Naive B cell (primary cell): Measurements from ENCODE around the gene SPECC1L. TPM values are rescaled to one million over a fixed set of nuclear protein-coding genes. Genes with fewer than 3 reads are reported as not detected.
A peak's percentile ranks its signal among the peaks of the same experiment; 100 is the strongest.

ENCODE experiments used
- ATAC-seq, 2 donors: fragments of 150-1000 bp; cut with Tn5 transposase; 2 replicates each; pipeline ENCODE4 v1.10.0; 2021; ENCODE audit warnings: low read depth in 2 of 2, mild to moderate bottlenecking in 2 of 2, moderate library complexity in 2 of 2
- DNase-seq: peaks from one replicate; pipeline ENCODE4 v3.0.0; 2022
- H3K27ac Mint-ChIP-seq, 6 donors: one replicate each; pipeline ENCODE4 v1.8.0; 2020 to 2022; ENCODE audit warnings: mild to moderate bottlenecking in 6 of 6, mixed read lengths in 6 of 6, moderate library complexity in 5 of 6, inconsistent platforms in 2 of 6
- H3K27me3 Mint-ChIP-seq, 3 donors: one replicate each; pipeline ENCODE4 v1.8.0; 2021 to 2022; ENCODE audit warnings: mixed read lengths in 3 of 3, mild to moderate bottlenecking in 1 of 3
- H3K36me3 Mint-ChIP-seq, 2 donors: one replicate each; pipeline ENCODE4 v1.8.0; 2020 to 2022; ENCODE audit warnings: mixed read lengths in 2 of 2, inconsistent platforms in 1 of 2, mild to moderate bottlenecking in 1 of 2
- H3K4me1 Mint-ChIP-seq, 3 donors: one replicate each; pipeline ENCODE4 v1.8.0; 2020 to 2022; ENCODE audit warnings: mixed read lengths in 3 of 3, inconsistent platforms in 1 of 3, mild to moderate bottlenecking in 1 of 3, moderate library complexity in 1 of 3
- H3K4me3 Mint-ChIP-seq, 8 donors: one replicate each; pipeline ENCODE4 v1.8.0; 2020 to 2022; ENCODE audit warnings: mild to moderate bottlenecking in 8 of 8, mixed read lengths in 8 of 8, moderate library complexity in 8 of 8, inconsistent platforms in 2 of 8
- H3K9me3 Mint-ChIP-seq, 7 donors: one replicate each; pipeline ENCODE4 v1.8.0; 2020 to 2022; ENCODE audit warnings: mixed read lengths in 7 of 7, mild to moderate bottlenecking in 5 of 7, inconsistent platforms in 2 of 7, moderate library complexity in 1 of 7
- polyA plus RNA-seq, 6 donors: library from polyadenylated mRNA; unstranded; fragments of 300-500 nt; fragmentation: Illumina TruSeq; gene quantifications; one replicate each; pipeline ENCODE4 v1.2.3, GENCODE V29; 2021; ENCODE audit warnings: low read depth in 6 of 6

SPECC1L gene
- polyA plus RNA-seq, 6 donors from 2014 or later, result 1.7 to 29.4 (median 9.7) TPM

DNA sequence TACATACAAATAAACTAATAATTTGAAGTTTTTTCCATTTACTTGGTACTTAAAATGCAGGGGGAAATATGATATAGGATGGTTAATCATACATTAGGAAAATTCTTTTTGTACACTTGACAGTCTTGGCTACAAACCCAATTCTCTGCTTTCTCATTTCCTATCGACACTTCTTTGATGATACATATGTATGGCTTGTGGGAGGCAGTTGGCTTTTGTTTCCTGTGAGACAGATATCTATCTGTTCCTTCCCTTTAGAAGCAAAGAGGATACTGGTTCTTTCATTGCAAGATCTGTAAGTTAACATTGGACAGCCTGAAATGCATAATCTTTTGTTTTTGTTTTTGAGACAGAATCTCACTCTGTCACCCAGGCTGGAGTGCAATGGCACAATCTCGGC is 108.9 kb downstream of the SPECC1L start:
- peak overlapping the region in 2 of 6 donors; percentile 32 to 76 for H3K27ac Mint-ChIP-seq
- no peak for DNase-seq
- no peak overlapping the region for H3K4me3 Mint-ChIP-seq
- no peak for ATAC-seq
- H3K9me3 Mint-ChIP-seq, result no peaks in the 10 kb centered on the region
- peaks cover 7 to 20% of the 10 kb centered on the region in 2 donors for H3K36me3 Mint-ChIP-seq
- no peaks in the 10 kb centered on the region for H3K27me3 Mint-ChIP-seq
- H3K4me1 Mint-ChIP-seq, result peaks cover 0 to 4% (median 0%) of the 10 kb centered on the region in 3 donors

DNA sequence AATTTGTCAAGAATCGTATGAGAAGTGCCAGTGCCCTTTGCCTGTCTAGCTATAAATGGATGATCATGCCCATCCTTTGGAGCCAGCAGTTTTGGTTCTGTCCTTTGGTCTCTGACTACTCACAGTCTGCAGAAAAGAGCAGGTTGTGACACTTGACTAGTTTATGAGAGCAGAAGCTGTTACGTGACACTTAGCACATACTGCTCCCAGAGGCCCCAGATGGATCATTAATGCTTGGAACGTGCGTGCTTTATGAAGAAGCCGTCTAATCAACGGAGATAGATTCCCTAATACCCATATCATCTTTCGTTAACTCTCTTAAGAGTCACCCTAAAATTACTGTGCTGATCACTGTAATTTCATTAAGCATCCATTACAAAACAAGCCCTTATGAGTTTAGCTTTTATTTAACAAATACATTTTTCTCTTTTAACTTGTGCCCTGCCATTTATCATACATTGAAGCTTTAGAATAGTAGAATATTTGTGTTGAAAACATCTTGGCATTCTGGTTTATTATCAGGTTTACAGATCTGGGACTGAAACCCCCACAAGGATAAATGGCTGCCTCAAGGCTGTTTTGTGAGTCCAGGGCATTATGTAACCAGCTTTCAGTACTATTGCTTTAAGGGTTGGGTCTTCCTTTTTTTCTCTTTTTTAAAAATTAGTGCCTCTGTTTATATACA is 109.7 kb downstream of the SPECC1L start:
- Mint-ChIP-seq H3K9me3 (no peaks in the 10 kb centered on the region), H3K4me3 (no peak overlapping the region), H3K27me3 (no peaks in the 10 kb centered on the region), H3K4me1 (peaks cover 0 to 4% (median 0%) of the 10 kb centered on the region in 3 donors), H3K27ac (peak overlapping the region in 1 of 6 donors; percentile 15), H3K36me3 (peaks cover 0 to 13% of the 10 kb centered on the region in 2 donors)
- DNase-seq, result no peak
- no peak for ATAC-seq

GRCh38 chr22:24380905-24381230 is 110.2 kb downstream of the SPECC1L start:
- Mint-ChIP-seq H3K9me3 (no peaks in the 10 kb centered on the region), H3K27ac (no peak overlapping the region), H3K27me3 (no peaks in the 10 kb centered on the region), H3K36me3 (peaks cover 0 to 16% of the 10 kb centered on the region in 2 donors), H3K4me3 (no peak overlapping the region), H3K4me1 (peaks cover 0 to 4% (median 0%) of the 10 kb centered on the region in 3 donors)
- ATAC-seq, result no peak
- DNase-seq, result no peak

- Mint-ChIP-seq H3K9me3 (no peaks in the 10 kb centered on the region), H3K27ac (no peak overlapping the region), H3K27me3 (no peaks in the 10 kb centered on the region), H3K4me3 (no peak overlapping the region), H3K36me3 (peaks cover 0 to 17% of the 10 kb centered on the region in 2 donors), H3K4me1 (peaks cover 0 to 4% (median 0%) of the 10 kb centered on the region in 3 donors)
- DNase-seq (no peak), ATAC-seq (no peak)
Observed at GRCh38 chr22:24383061-24383460, 112.4 kb downstream of the SPECC1L start.

GRCh38 chr22:24384131-24384530 is 113.5 kb downstream of the SPECC1L start:
- Mint-ChIP-seq H3K27ac (peak overlapping the region in 2 of 6 donors; percentile 8 to 9), H3K9me3 (no peaks in the 10 kb centered on the region), H3K27me3 (no peaks in the 10 kb centered on the region), H3K36me3 (peaks cover 0 to 15% of the 10 kb centered on the region in 2 donors), H3K4me1 (peaks cover 0 to 4% (median 0%) of the 10 kb centered on the region in 3 donors), H3K4me3 (no peak overlapping the region)
- DNase-seq (no peak), ATAC-seq (no peak)

GRCh38 chr22:24386937-24387471 is 116.4 kb downstream of the SPECC1L start:
- H3K36me3 Mint-ChIP-seq, result peaks cover 0 to 14% of the 10 kb centered on the region in 2 donors
- peak overlapping the region in 1 of 6 donors; percentile 11 for H3K27ac Mint-ChIP-seq
- H3K4me1 Mint-ChIP-seq, result peaks cover 0 to 6% (median 4%) of the 10 kb centered on the region in 3 donors
- H3K27me3 Mint-ChIP-seq, result no peaks in the 10 kb centered on the region
- H3K9me3 Mint-ChIP-seq, result no peaks in the 10 kb centered on the region
- no peak for DNase-seq
- ATAC-seq, result no peak
- no peak overlapping the region for H3K4me3 Mint-ChIP-seq

DNA sequence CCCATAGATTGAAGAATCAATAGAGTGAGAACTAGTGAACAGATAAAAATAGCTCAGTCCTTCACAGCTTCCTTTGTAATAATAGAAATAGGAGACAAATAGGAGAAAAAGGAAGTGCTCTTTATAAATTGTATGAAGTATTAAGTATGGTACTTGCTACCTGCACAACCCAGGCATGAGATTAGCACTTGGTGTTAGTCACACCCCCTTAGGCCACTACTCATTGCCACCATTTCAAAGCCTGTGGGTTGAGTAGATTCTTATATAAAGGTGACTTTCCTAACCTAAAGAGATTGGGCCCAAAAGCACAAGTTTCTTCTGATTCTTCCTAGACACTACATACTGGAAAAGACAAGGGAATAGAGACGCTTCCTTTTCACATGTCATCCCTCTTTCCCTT is 119.0 kb downstream of the SPECC1L start:
- Mint-ChIP-seq H3K27ac (peak overlapping the region in 1 of 6 donors; percentile 39), H3K4me3 (no peak overlapping the region), H3K36me3 (peaks cover 0 to 14% of the 10 kb centered on the region in 2 donors), H3K4me1 (peaks cover 0 to 6% (median 0%) of the 10 kb centered on the region in 3 donors), H3K27me3 (no peaks in the 10 kb centered on the region), H3K9me3 (no peaks in the 10 kb centered on the region)
- DNase-seq, result no peak
- ATAC-seq, result no peak

GRCh38 chr22:24390156-24390555 is 119.5 kb downstream of the SPECC1L start:
- H3K9me3 Mint-ChIP-seq, result no peaks in the 10 kb centered on the region
- H3K27me3 Mint-ChIP-seq, result no peaks in the 10 kb centered on the region
- no peak for ATAC-seq
- no peak for DNase-seq
- peak overlapping the region in 4 of 6 donors; percentile 17 to 62 (median 32) for H3K27ac Mint-ChIP-seq
- H3K36me3 Mint-ChIP-seq, result peaks cover 0 to 16% of the 10 kb centered on the region in 2 donors
- no peak overlapping the region for H3K4me3 Mint-ChIP-seq
- peaks cover 0 to 6% (median 0%) of the 10 kb centered on the region in 3 donors for H3K4me1 Mint-ChIP-seq

DNA sequence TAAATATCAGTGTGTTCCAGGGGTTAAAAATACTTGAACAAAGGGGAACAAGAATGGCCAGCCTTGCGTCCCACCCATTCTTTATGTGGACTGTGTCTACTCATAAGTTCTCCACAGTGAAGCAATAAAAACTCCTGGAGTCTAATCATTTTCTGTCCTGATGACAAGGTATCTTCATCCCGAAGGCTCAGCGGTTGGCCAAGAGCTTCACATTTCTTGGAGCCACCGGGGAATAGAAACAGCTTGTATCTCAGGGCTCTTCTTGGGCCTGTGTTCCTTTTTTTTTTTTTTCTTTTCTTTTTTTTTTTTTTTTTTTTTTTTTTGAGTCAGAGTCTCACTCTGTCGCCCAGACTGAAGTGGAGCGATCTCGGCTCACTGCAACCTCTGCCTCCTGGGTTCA is 119.9 kb downstream of the SPECC1L start:
- Mint-ChIP-seq H3K9me3 (no peaks in the 10 kb centered on the region), H3K4me1 (peaks cover 0 to 6% (median 0%) of the 10 kb centered on the region in 3 donors), H3K36me3 (peaks cover 0 to 16% of the 10 kb centered on the region in 2 donors), H3K4me3 (no peak overlapping the region), H3K27ac (no peak overlapping the region), H3K27me3 (no peaks in the 10 kb centered on the region)
- DNase-seq, result no peak
- no peak for ATAC-seq

DNA sequence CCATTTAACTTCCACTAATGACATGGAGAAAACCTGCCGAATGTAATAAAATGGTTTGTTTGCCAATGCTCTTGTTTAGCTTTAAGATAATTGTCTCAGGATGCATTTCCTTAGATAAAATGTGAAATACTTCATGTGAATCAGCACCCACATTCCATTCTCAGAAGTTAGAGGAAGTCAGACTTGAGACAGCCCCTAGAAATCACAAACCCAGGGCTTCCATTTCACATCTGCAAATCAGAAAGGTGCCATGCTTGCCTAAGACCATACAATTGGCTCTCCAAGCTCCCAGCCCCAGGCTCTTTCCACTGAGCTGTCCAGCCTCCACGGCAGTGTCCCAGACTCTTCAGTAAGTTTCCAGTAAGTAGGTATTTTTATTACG is 121.2 kb downstream of the SPECC1L start:
- Mint-ChIP-seq H3K9me3 (no peaks in the 10 kb centered on the region), H3K27me3 (no peaks in the 10 kb centered on the region), H3K27ac (peak overlapping the region in 2 of 6 donors; percentile 66 to 78), H3K36me3 (peaks cover 0 to 9% of the 10 kb centered on the region in 2 donors), H3K4me1 (peaks cover 0 to 6% (median 0%) of the 10 kb centered on the region in 3 donors), H3K4me3 (no peak overlapping the region)
- no peak for DNase-seq
- ATAC-seq, result no peak

DNA sequence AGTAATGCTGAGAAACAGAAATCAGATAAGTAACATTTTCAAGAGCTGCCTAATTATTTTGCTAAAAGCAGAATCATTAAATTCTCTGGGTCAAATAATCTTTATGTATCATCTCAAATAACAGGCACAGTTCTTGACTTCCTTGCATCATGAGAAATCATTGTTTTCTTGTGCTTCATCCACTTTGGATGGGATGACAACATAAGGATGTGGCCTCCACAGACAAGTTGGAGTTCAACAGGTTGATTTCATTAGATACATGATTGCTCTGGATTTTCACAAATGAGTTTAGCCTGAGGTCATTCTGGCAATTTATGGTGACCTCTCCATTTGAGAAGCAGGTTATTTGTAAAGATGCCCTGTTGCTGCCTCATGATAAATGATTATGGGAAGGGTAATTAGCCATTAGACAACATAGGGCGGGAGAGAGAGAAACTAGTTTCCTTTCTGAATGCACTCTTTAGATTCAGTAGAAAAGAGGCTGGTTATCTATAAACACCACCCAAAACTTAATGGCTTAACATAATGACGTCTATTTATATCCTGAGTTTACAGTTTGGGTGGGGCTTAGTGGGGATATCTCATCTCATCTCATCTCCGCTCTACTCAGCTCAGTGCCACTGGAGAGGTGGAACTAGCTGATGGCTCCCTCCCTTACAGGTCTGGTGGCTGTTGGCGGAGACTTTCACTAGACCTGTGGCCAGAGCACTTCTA is 121.7 kb downstream of the SPECC1L start:
- Mint-ChIP-seq H3K36me3 (peaks cover 0 to 9% of the 10 kb centered on the region in 2 donors), H3K9me3 (no peaks in the 10 kb centered on the region), H3K27ac (peak overlapping the region in 1 of 6 donors; percentile 66), H3K4me1 (peaks cover 0 to 6% (median 0%) of the 10 kb centered on the region in 3 donors), H3K27me3 (no peaks in the 10 kb centered on the region), H3K4me3 (no peak overlapping the region)
- ATAC-seq, result no peak
- no peak for DNase-seq

DNA sequence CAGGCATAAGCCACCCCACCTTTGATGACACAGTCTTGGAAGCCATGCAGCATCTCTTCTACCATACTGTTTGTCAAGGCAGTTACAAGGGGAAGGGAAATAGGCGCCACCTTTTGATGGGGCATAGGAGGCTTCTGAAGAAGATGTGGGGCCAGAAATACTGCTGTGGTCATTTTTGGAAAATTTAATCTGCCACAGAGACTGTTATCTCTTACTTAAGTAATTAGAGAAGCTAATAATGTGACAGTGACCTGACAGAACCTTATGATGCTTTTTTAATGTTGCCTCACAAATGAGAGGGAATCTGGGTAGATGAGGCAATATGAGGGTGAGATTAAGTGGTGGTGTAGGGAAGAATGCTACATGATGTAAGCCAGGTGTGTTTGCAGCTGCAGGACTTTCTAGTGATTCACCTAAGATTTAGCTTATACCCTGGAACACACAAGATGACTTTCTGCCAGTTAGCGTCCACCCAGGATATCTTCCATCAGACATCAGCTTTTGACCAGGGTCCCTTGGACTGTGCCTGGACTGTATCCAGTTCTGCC is 122.5 kb downstream of the SPECC1L start:
- Mint-ChIP-seq H3K9me3 (no peaks in the 10 kb centered on the region), H3K36me3 (peaks cover 0 to 14% of the 10 kb centered on the region in 2 donors), H3K4me3 (no peak overlapping the region), H3K27me3 (no peaks in the 10 kb centered on the region), H3K4me1 (peaks cover 0 to 6% (median 2%) of the 10 kb centered on the region in 3 donors), H3K27ac (no peak overlapping the region)
- ATAC-seq, result no peak
- no peak for DNase-seq

DNA sequence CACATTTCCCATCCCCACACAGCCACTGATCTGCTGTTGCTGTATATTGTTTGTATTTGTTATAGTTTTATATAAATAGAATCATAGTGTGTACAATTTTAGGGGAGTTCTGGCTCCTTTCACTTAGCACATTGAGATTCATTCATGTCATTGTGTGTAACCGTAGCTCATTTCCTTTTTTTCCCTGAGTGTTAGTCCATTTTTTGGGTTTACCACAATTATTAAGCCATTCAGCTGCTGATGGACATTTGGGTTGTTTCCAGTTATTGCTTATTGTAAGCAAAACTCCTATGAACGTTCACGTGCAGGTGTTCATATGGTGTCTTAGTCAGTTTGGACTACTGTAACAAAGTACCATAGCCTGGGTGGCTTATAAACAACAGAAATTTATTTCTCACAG is 123.2 kb downstream of the SPECC1L start:
- peaks cover 0 to 16% of the 10 kb centered on the region in 2 donors for H3K36me3 Mint-ChIP-seq
- no peak for ATAC-seq
- DNase-seq, result no peak
- peaks cover 0 to 9% (median 4%) of the 10 kb centered on the region in 3 donors for H3K4me1 Mint-ChIP-seq
- H3K27ac Mint-ChIP-seq, result peak overlapping the region in 1 of 6 donors; percentile 16
- H3K27me3 Mint-ChIP-seq, result no peaks in the 10 kb centered on the region
- H3K9me3 Mint-ChIP-seq, result no peaks in the 10 kb centered on the region
- no peak overlapping the region for H3K4me3 Mint-ChIP-seq
